CD4-positive, alpha-beta memory T cell (primary cell): ENCODE measurements around the gene ITGA7. TPM values are rescaled to one million over a fixed set of nuclear protein-coding genes. Genes with fewer than 3 reads are reported as not detected.
A peak's percentile ranks its signal among the peaks of the same experiment; 100 is the strongest.

Source experiments
- CTCF ChIA-PET: fragments of 350-600 bp; sonication (Branson Sonifier 250); formaldehyde crosslinking; loops from one replicate; lab custom pipeline; 2021; ENCODE audit warnings: inconsistent platforms; ENCODE audit not compliant: partially characterized antibody; lab: Charles Lee
- POLR2A ChIA-PET: fragments of 350-600 bp; sonication (Branson Sonifier 250); formaldehyde crosslinking; loops from one replicate; lab custom pipeline; 2021; ENCODE audit not compliant: partially characterized antibody; lab: Charles Lee
- DNase-seq, 5 donors: peaks; one replicate each; pipeline versions ENCODE4 v3.0.0 to v3.0.0-alpha.2; 2020 to 2022; ENCODE audit warnings: mixed read lengths in 1 of 5
- H3K27ac ChIP-seq: one replicate; pipeline ENCODE4 v1.7.0; 2013; ENCODE audit warnings: low read depth, low read length
- H3K27me3 ChIP-seq: 2 replicates; pipeline ENCODE4 v1.7.0; 2013; ENCODE audit warnings: mild to moderate bottlenecking, low read length, moderate library complexity; ENCODE audit not compliant: insufficient read depth
- H3K36me3 ChIP-seq: 2 replicates; pipeline ENCODE4 v1.7.0; 2013; ENCODE audit warnings: mild to moderate bottlenecking, low read length, moderate library complexity; ENCODE audit not compliant: insufficient read depth
- H3K4me1 ChIP-seq: 2 replicates; pipeline ENCODE4 v1.7.0; 2013; ENCODE audit warnings: mild to moderate bottlenecking, low read length, moderate library complexity; ENCODE audit not compliant: insufficient read depth
- H3K4me3 ChIP-seq, 2 donors: one replicate each; pipeline ENCODE4 v1.7.0; 2013; ENCODE audit warnings: low read length in 2 of 2, mild to moderate bottlenecking in 1 of 2
- H3K9me3 ChIP-seq, 2 donors: one replicate each; pipeline ENCODE4 v1.7.0; 2013; ENCODE audit warnings: low read length in 2 of 2, control low read depth in 1 of 2; ENCODE audit not compliant: control insufficient read depth in 1 of 2
- H3K27ac Mint-ChIP-seq, 7 donors: one replicate each; pipeline ENCODE4 v1.8.0; 2020 to 2021; ENCODE audit warnings: mixed read lengths in 7 of 7, mild to moderate bottlenecking in 6 of 7, inconsistent platforms in 3 of 7, moderate library complexity in 3 of 7
- H3K27me3 Mint-ChIP-seq, 2 donors: one replicate each; pipeline ENCODE4 v1.8.0; 2020 to 2021; ENCODE audit warnings: mixed read lengths in 2 of 2
- H3K36me3 Mint-ChIP-seq, 2 donors: one replicate each; pipeline ENCODE4 v1.8.0; 2020 to 2021; ENCODE audit warnings: mixed read lengths in 2 of 2, inconsistent platforms in 1 of 2, mild to moderate bottlenecking in 1 of 2
- H3K4me1 Mint-ChIP-seq, 4 donors: one replicate each; pipeline ENCODE4 v1.8.0; 2020 to 2021; ENCODE audit warnings: mixed read lengths in 4 of 4, mild to moderate bottlenecking in 1 of 4
- H3K4me3 Mint-ChIP-seq, 8 donors: one replicate each; pipeline ENCODE4 v1.8.0; 2020 to 2021; ENCODE audit warnings: mixed read lengths in 8 of 8, mild to moderate bottlenecking in 7 of 8, moderate library complexity in 6 of 8, inconsistent platforms in 3 of 8
- H3K9me3 Mint-ChIP-seq, 8 donors: one replicate each; pipeline ENCODE4 v1.8.0; 2020 to 2021; ENCODE audit warnings: mixed read lengths in 8 of 8, mild to moderate bottlenecking in 5 of 8, inconsistent platforms in 3 of 8, moderate library complexity in 1 of 8
- intact Hi-C: fragments of 100-400 bp; cut with micrococcal nuclease; formaldehyde crosslinking; loops from one replicate; pipeline ENCODE4 v1.15.1; 2023
- polyA plus RNA-seq, 2 donors: library from polyadenylated mRNA; unstranded; fragments of 300-500 nt; fragmentation: Illumina TruSeq; gene quantifications; one replicate each; pipeline ENCODE4 v1.2.3, GENCODE V29; 2021
- total RNA-seq, 2 experiments: library from RNA; stranded (reverse); gene quantifications; one replicate each; pipeline ENCODE4 v1.2.3, GENCODE V29; 2021

Gene ITGA7, protein sequence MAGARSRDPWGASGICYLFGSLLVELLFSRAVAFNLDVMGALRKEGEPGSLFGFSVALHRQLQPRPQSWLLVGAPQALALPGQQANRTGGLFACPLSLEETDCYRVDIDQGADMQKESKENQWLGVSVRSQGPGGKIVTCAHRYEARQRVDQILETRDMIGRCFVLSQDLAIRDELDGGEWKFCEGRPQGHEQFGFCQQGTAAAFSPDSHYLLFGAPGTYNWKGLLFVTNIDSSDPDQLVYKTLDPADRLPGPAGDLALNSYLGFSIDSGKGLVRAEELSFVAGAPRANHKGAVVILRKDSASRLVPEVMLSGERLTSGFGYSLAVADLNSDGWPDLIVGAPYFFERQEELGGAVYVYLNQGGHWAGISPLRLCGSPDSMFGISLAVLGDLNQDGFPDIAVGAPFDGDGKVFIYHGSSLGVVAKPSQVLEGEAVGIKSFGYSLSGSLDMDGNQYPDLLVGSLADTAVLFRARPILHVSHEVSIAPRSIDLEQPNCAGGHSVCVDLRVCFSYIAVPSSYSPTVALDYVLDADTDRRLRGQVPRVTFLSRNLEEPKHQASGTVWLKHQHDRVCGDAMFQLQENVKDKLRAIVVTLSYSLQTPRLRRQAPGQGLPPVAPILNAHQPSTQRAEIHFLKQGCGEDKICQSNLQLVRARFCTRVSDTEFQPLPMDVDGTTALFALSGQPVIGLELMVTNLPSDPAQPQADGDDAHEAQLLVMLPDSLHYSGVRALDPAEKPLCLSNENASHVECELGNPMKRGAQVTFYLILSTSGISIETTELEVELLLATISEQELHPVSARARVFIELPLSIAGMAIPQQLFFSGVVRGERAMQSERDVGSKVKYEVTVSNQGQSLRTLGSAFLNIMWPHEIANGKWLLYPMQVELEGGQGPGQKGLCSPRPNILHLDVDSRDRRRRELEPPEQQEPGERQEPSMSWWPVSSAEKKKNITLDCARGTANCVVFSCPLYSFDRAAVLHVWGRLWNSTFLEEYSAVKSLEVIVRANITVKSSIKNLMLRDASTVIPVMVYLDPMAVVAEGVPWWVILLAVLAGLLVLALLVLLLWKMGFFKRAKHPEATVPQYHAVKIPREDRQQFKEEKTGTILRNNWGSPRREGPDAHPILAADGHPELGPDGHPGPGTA
- 1 to 10 TPM; 2.5 to 2.9 TPM for total RNA-seq
- polyA plus RNA-seq = not detected

DNA sequence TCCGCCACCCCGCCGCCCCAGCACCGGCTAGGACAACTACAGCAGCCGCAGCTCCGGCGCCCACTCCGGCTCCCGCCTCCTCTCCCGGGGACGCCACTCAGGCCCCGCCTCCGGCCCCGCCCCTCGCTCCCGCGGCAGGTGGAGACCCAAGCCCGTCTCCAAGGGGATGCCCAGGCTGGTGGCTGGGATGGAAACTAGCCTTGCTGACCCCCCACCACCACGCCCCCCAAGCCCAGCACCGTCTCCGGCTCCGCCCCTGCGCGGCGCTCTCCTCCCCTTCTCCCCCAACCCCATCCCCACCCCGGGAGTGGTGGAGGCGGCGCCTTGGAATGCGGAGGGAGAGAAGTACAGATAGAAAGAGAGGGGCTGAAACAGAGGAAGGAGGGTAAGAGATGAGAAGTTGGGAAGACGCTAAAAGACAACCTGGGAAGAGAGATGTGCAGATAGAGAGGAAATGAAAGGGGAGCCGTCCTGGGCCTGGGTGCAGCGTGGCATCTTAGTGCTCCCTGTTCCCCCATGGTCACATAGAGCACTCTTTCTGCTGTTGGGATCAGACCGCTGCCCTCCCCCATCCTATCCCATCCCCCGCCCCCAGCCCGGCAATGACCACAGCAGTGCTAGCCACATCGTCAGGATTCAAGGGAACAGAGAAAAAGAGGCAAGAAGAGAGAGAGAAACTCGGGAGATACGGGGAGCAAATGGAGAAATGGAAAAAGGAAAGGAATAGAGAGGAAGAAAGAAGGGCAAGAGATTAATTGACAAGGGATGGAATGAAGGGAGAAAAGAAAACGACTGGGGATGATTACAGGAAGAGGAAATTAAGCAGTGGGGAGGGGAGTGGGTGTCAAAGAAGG, at the start of gene ITGA7:
Gene ITGA7, minus strand, starts transcription at position 64 of the 854 bp plus-strand sequence. CDS start 222 bp downstream, outside the sequence.
- peaks cover 10 to 18% of the 10 kb centered on the region in 2 donors for H3K27me3 Mint-ChIP-seq
- no peaks in the 10 kb centered on the region for H3K36me3 ChIP-seq
- no peaks in the 10 kb centered on the region for H3K9me3 ChIP-seq
- H3K4me1 Mint-ChIP-seq = peaks cover 13 to 22% (median 18%) of the 10 kb centered on the region in 4 donors
- POLR2A ChIA-PET = interaction anchor here (2.6 kb wide), 1 partner anchor 8 kb away, joined by 14 read pairs; the partner anchor contains the start of gene BLOC1S1
- peak; percentile 24 to 67 (median 31) for DNase-seq
- H3K4me3 ChIP-seq = peak within 1 kb of the TSS in 1 of 2 donors; percentile 31
- CTCF ChIA-PET = interaction anchor here (0.6 kb wide), 1 partner anchor 53 kb away, joined by 3 read pairs; no protein-coding TSS in a partner anchor
- H3K27ac Mint-ChIP-seq = peak within 1 kb of the TSS in 4 of 7 donors; percentile 9 to 42 (median 20)
- peaks cover 5% of the 10 kb centered on the region for H3K27me3 ChIP-seq
- no peak within 1 kb of the TSS for H3K27ac ChIP-seq
- intact Hi-C loops = no loop called here
- no peaks in the 10 kb centered on the region for H3K9me3 Mint-ChIP-seq
- peaks cover 14% of the 10 kb centered on the region for H3K4me1 ChIP-seq
- peak within 1 kb of the TSS; percentile 71 to 91 (median 84) for H3K4me3 Mint-ChIP-seq
- H3K36me3 Mint-ChIP-seq = no peaks in the 10 kb centered on the region

DNA sequence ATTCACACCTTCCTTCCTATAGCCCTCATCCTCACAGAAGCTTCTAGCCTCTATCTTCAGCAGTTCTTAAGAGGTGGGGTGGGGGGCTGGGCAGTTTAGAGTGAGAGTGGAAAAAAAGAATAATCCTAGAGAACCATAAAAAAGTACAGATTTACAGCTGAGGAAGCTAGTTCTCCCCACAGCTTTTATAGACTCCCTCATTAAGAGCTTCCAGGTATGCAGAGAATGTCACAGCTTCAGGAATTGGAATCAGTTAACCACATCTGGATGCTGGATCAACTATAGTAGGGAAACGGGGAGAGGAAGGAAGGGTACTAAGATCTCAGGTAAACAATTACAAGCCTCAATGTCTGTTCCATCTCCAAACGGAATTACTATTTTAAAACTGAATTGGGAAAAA, 47.5 kb upstream of the ITGA7 start:
- Histone ChIP-seq H3K4me3 (no peak overlapping the region), H3K27ac (no peak overlapping the region), H3K27me3 (no peaks in the 10 kb centered on the region), H3K36me3 (peaks cover 49% of the 10 kb centered on the region), H3K4me1 (no peaks in the 10 kb centered on the region), H3K9me3 (no peaks in the 10 kb centered on the region)
- DNase-seq = no peak
- Mint-ChIP-seq H3K4me3 (no peak overlapping the region), H3K27ac (peak overlapping the region in 6 of 7 donors; percentile 30 to 77 (median 64)), H3K4me1 (peaks cover 0 to 3% (median 0%) of the 10 kb centered on the region in 4 donors), H3K27me3 (no peaks in the 10 kb centered on the region), H3K9me3 (no peaks in the 10 kb centered on the region), H3K36me3 (peaks cover 20 to 70% of the 10 kb centered on the region in 2 donors)
- ChIA-PET POLR2A (interaction anchor here (0.7 to 5.3 kb wide), 5 partner anchors 12 to 352 kb away, joined by 3 to 18 read pairs (median 5); partner anchors contain the start of gene GDF11), CTCF (interaction anchor here (0.6 to 7.8 kb wide), 4 partner anchors 11 to 42 kb away, joined by 3 to 37 read pairs (median 11); partner anchors contain the start of gene GDF11)
- intact Hi-C loops = no loop called here

DNA sequence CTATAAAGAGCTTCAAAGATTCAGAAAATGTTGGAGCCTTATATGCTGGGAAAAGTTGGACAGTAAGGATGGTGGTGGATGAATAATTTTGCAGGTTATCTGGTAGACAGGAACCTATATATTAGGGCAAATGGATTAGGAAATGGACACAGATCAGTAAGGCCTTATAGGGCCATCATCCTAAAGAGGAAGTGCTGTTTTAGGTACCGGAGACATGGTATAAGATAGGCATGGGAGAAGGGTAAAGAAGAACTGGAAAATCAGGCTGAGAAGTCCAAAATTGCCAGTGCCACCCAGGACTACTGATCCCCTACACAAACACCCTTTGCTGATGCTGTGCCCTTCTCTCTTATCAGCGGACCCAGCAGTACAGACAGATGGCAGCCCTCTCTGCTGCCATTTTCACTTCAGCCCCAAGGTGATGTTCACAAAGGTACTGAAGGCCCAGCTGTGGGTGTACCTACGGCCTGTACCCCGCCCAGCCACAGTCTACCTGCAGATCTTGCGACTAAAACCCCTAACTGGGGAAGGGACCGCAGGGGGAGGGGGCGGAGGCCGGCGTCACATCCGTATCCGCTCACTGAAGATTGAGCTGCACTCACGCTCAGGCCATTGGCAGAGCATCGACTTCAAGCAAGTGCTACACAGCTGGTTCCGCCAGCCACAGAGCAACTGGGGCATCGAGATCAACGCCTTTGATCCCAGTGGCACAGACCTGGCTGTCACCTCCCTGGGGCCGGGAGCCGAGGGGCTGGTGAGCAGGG, 40.7 kb upstream of the ITGA7 start:
- H3K9me3 Mint-ChIP-seq = no peaks in the 10 kb centered on the region
- peaks cover 10% of the 10 kb centered on the region for H3K36me3 ChIP-seq
- peaks cover 16% of the 10 kb centered on the region for H3K4me1 ChIP-seq
- H3K4me3 ChIP-seq = no peak overlapping the region
- POLR2A ChIA-PET = interaction anchor here (1.0 to 13.3 kb wide), 7 partner anchors 10 to 195 kb away, joined by 3 to 201 read pairs (median 4); partner anchors contain the start of genes DGKA, ORMDL2, PYM1 and SARNP
- peaks cover 0 to 46% of the 10 kb centered on the region in 2 donors for H3K36me3 Mint-ChIP-seq
- DNase-seq = no peak
- CTCF ChIA-PET = interaction anchor here (1.6 to 2.1 kb wide), 5 partner anchors 10 to 281 kb away, joined by 4 to 10 read pairs (median 4); no protein-coding TSS in a partner anchor
- no peaks in the 10 kb centered on the region for H3K27me3 ChIP-seq
- no peak overlapping the region for H3K27ac ChIP-seq
- peaks cover 18 to 43% (median 27%) of the 10 kb centered on the region in 4 donors for H3K4me1 Mint-ChIP-seq
- peak overlapping the region in 3 of 7 donors; percentile 31 to 56 (median 33) for H3K27ac Mint-ChIP-seq
- H3K27me3 Mint-ChIP-seq = no peaks in the 10 kb centered on the region
- intact Hi-C loops = no loop called here
- H3K9me3 ChIP-seq = no peaks in the 10 kb centered on the region
- H3K4me3 Mint-ChIP-seq = no peak overlapping the region

DNA sequence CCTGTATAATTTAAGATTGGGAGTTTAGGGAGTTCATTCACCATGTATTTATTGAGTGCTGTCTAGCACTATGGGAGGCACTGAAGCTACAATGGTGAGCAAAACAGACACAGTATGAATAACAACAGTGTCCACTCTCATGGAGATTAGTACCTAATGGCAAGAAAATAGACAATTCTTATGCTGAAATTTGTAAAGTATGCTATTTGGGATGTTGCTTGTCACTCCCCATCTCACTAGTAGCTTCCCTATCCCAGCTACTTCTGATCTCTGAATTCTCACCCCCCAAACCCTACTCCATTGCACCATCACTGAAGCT, 39.2 kb upstream of the ITGA7 start:
- Mint-ChIP-seq H3K27me3 (no peaks in the 10 kb centered on the region), H3K27ac (peak overlapping the region in 4 of 7 donors; percentile 53 to 87 (median 66)), H3K9me3 (no peaks in the 10 kb centered on the region), H3K4me3 (no peak overlapping the region), H3K4me1 (peaks cover 24 to 54% (median 34%) of the 10 kb centered on the region in 4 donors), H3K36me3 (peaks cover 0 to 37% of the 10 kb centered on the region in 2 donors)
- POLR2A ChIA-PET = interaction anchor here (0.8 to 13.3 kb wide), 5 partner anchors 8 to 227 kb away, joined by 3 to 201 read pairs (median 4); partner anchors contain the start of genes DGKA, ORMDL2, PYM1 and RAB5B
- no peaks in the 10 kb centered on the region for H3K36me3 ChIP-seq
- H3K4me3 ChIP-seq = no peak overlapping the region
- no peaks in the 10 kb centered on the region for H3K9me3 ChIP-seq
- intact Hi-C loops = no loop called here
- peaks cover 20% of the 10 kb centered on the region for H3K4me1 ChIP-seq
- H3K27me3 ChIP-seq = no peaks in the 10 kb centered on the region
- DNase-seq = no peak
- CTCF ChIA-PET = interaction anchor here (0.9 to 2.1 kb wide), 6 partner anchors 9 to 298 kb away, joined by 3 to 10 read pairs (median 4); no protein-coding TSS in a partner anchor
- no peak overlapping the region for H3K27ac ChIP-seq

DNA sequence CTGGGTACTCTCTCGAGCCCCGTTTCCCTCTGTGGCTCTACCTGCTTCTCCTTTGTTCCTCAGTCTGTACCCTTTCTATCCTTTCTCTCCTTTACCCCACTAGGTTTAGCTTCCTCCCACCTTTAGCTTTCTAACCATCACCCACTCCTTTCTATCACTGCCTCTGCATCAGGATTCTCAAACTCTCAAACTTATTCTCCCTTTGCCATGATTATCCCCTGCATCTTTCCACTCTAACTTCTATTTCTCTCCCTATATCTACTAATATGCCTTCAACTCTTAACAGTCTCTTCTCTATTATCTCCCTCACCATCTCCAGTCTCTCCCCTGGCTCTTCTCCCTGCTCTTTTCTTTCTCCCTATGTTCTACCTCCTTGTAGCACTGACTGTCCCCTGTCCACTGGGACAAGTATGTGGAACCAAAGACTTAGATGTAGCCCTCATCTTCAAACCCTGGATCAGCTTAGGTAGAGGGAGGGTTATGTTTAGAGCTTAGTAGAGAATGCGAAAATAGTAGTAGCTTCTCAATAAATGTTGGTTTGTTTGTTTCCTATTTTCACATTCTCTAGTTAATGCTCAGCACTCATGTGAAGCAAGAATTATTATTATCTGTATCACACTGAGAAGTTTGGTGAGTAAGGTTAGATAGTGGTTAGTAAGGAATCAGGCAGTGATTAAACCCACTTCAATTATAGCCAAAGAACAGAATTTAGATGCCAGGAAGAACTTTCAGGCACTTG, 38.6 kb upstream of the ITGA7 start:
- DNase-seq = no peak
- Histone ChIP-seq H3K36me3 (no peaks in the 10 kb centered on the region), H3K27me3 (no peaks in the 10 kb centered on the region), H3K27ac (no peak overlapping the region), H3K4me1 (peaks cover 20% of the 10 kb centered on the region), H3K9me3 (no peaks in the 10 kb centered on the region), H3K4me3 (no peak overlapping the region)
- H3K9me3 Mint-ChIP-seq = no peaks in the 10 kb centered on the region
- no peaks in the 10 kb centered on the region for H3K27me3 Mint-ChIP-seq
- intact Hi-C loops = no loop called here
- peak overlapping the region; percentile 1 to 76 (median 54) for H3K4me3 Mint-ChIP-seq
- H3K36me3 Mint-ChIP-seq = peaks cover 0 to 33% of the 10 kb centered on the region in 2 donors
- ChIA-PET CTCF (interaction anchor here (0.9 to 2.1 kb wide), 5 partner anchors 51 to 261 kb away, joined by 3 to 7 read pairs (median 4); no protein-coding TSS in a partner anchor), POLR2A (interaction anchor here (0.8 to 13.3 kb wide), 6 partner anchors 8 to 227 kb away, joined by 3 to 201 read pairs (median 4); partner anchors contain the start of genes DGKA, ORMDL2, PYM1 and RAB5B)
- H3K27ac Mint-ChIP-seq = peak overlapping the region; percentile 56 to 92 (median 86)
- peaks cover 24 to 56% (median 35%) of the 10 kb centered on the region in 4 donors for H3K4me1 Mint-ChIP-seq
